NT2/D1 (cell line): Measurements from ENCODE around the gene MCHR1.

Experiments used
- SUZ12 ChIP-seq: IDR thresholded peaks from 2 replicates; pipeline ENCODE4 v1.6.1; 2011; ENCODE audit not compliant: insufficient read length, insufficient read depth; ENCODE audit errors: extremely low read depth
- YY1 ChIP-seq: IDR thresholded peaks from 2 replicates; pipeline ENCODE4 v1.6.1; 2011; ENCODE audit not compliant: insufficient read length, insufficient read depth
- ZNF274 ChIP-seq: IDR thresholded peaks from 2 replicates; pipeline ENCODE4 v1.6.1; 2011; ENCODE audit warnings: mild to moderate bottlenecking, low read depth, low read length

- no peak for TF ChIP-seq YY1
- no peak for TF ChIP-seq SUZ12
- no peak for TF ChIP-seq ZNF274
Measured at GRCh38 chr22:40714499-40715337, 35.4 kb downstream of the MCHR1 start.
